ENCODE measurements around the gene AEBP1.

The AEBP1 gene

DNA sequence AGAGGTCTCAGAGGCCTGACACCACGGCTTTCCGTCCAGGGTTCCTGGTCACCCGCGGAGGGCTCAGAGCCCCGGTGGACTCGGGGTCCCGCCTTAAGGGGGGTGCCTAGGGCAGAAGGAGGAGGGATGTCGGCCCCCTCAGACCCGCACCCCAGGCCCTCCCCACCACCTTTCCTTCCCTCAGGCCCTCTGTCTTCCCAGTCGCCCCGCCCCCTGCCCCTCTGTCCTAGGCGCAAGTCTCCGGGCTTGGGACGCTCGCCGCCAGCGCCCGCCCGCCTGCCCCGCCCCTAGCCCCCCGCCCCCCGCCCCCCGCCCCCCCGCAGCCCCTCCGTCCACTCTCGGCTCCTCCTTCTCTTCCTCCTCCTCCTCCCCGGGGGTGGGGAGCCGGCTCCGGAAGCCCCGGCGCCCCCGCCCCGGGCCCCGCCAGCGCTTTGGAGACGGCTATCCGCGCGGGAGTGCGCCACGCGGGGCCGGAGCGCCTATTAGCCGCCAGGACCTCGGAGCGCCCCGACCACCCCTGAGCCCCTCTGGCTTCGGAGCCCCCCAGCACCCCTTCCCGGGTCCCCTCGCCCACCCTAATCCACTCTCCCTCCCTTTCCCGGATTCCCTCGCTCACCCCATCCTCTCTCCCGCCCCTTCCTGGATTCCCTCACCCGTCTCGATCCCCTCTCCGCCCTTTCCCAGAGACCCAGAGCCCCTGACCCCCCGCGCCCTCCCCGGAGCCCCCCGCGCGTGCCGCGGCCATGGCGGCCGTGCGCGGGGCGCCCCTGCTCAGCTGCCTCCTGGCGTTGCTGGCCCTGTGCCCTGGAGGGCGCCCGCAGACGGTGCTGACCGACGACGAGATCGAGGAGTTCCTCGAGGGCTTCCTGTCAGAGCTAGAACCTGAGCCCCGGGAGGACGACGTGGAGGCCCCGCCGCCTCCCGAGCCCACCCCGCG, at the start of gene AEBP1:
Gene AEBP1, plus strand, starts transcription at position 423 of the 937 bp plus-strand sequence. Its CDS starts 321 bp downstream, at position 744.
- DNase-seq (ENCODE audit: low read depth) = no peak

DNA sequence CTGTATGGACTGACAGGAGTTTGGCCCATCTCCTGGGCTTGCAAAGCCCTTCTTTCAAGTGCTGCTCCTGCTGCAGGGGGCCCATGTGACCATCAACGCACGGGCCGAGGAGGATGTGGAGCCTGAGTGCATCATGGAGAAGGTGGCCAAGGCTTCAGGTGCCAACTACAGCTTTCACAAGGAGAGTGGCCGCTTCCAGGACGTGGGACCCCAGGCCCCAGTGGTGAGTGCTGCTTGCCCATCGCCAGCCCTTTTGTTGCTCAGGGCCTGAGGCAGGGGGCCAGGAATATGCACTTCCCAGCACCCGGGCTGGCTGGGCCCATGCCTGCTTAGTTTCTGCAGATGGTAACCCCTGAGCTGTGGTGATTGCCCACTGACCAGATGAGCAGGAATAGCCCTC, 47.5 kb upstream of the AEBP1 start:
- DNase-seq (ENCODE audit: low read depth) = no peak

DNA sequence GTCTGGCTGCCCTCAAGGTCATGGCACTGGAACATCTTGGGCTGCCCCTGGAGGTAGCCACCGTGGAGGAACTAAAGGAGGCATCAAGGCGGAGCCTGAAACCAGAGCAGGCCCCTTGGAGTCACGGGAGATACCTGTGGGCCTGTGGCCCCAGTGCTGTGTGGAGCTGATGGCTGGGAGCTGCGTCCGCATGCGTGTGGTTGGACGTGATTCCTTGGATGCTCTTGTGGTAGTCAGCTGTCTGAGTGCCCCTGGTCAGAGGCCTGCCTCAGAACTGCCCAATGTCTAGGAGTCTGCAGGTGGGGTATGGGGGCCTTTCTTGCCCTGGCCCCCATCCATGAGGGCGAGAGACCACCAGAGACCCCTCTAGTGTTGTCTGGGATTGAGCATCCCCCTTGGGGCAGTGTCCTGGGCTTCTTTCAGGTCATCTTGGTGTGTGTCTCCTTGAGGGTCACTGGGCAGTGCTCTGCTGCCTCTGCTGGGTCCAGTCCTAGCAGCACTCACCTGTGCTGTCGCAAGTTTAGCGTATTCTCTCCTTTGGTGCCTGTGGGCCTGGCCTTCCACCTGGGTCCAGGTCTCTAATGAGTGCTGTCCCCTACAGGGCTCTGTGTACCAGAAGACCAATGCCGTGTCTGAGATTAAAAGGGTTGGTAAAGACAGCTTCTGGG, 46.8 kb upstream of the AEBP1 start:
- no peak for DNase-seq (ENCODE audit: low read depth)

DNA sequence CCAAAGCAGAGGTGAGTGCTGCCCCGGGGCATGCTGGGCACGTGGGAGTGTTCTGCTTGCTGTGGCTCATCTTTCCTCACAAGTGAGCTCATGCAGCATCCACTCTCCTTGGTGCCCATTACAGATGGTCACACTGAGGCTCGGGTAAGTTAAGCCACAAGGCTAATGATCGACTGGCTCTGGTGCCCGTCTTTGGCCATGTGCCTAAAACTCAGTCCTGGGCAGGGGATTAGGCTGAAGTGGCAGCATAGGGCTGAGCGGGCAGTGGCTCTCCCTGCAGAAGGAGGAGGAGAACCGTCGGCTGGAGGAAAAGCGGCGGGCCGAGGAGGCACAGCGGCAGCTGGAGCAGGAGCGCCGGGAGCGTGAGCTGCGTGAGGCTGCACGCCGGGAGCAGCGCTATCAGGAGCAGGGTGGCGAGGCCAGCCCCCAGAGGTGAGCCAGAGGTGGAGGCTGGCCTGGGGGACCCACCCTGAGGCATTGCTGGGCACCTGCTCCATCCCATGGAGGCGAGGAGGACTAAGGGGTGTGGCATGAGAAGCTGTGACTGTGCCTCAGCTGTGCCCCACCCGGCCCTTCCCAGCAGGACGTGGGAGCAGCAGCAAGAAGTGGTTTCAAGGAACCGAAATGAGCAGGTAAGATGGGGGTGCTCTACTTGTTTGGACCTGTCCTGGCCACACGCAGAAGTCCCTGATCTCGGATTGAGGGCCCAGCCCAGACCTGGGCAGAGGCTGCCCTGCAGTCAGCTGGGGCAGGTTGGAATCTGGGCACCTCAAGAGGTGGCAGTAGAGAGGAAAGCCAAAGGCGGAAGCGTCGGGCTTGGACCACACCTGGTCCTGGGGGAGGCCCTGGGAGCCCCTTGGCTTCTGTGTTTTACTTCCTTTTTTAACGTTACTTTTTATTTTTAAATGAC, 46.0 kb upstream of the AEBP1 start:
- no peak for DNase-seq (ENCODE audit: low read depth)

DNA sequence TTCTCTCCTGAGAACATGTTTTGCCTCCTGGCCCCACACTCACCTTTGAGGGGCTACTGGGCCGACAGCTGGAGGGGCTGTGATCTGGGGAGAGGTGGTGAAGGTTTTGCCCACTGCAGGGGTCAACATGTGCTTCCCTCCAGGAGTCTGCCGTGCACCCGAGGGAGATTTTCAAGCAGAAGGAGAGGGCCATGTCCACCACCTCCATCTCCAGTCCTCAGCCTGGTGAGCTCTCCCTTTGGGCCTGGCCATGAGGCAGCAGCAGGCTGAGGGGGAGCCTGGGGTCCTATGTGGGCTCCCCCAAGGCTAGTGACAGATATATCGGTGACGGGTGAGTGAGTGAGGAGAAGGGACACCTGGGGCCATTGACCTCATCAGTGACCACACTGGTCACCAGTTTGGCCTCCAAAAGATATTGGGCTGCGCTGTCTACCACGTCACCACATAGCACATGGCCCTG, 45.4 kb upstream of the AEBP1 start:
- no peak for DNase-seq (ENCODE audit: low read depth)

DNA sequence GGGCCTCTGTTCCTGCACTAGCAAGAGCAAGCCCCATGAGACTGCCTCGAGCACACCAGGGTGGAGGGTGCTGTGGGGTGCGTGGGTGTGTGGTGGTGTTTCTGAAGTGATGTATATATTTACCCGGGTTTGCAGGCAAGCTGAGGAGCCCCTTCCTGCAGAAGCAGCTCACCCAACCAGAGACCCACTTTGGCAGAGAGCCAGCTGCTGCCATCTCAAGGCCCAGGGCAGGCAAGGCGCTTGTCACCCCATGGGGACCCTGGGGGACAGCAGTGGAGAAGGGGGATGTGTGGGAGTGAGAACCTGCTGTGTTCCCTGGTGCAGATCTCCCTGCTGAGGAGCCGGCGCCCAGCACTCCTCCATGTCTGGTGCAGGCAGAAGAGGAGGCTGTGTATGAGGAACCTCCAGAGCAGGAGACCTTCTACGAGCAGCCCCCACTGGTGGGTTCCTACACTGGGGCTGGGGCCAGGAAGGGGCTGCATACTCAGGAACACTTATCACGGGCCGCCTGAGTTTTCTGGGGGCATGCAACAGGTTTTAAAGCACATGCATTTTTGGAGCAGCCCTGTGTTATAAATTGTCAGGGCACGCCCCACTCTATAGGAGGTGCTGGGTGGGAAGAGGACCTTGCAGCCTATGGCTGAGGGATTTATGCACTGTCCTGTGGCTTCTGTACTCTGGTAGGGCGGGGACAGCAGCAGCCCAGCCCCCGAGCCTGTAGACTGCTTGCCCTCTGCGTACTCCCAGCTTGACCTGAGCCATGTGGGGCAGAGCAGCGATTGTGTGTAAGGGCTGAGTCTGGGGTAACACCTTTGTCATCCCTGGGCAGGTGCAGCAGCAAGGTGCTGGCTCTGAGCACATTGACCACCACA, 44.7 kb upstream of the AEBP1 start:
- DNase-seq (ENCODE audit: low read depth) = no peak

DNA sequence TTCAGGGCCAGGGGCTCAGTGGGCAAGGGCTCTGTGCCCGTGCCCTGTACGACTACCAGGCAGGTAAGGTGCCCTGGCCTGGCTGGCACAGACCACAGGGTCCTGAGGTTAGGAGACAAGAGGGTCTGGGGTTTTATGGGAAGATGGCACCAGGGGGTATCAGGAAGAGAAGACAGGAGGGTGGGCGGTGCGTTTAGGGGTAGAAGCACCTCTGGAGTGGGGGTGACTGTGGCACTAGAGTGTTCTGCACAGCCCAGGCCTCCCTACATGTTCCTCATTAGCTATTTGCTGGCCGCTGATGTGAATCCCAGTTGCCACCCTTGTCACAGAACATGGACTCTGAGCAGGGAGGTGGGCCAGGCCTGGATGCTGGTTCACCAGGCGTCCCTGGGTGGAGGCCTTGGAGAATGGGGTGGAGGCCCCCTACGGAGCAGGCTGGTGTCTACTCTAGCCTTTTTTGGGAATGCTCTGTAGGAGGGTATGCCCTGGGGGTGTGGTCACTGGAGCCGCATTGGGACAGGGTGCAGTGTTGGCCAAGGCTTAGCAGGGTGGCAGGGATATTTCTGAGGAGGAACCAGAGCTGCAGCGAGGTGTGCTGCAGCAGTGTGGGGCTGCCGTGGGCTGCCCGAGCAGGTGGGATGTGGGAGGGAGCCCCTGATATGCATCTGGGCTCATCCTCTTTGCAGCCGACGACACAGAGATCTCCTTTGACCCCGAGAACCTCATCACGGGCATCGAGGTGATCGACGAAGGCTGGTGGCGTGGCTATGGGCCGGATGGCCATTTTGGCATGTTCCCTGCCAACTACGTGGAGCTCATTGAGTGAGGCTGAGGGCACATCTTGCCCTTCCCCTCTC, 43.8 kb upstream of the AEBP1 start:
- DNase-seq (ENCODE audit: low read depth) = no peak

DNA sequence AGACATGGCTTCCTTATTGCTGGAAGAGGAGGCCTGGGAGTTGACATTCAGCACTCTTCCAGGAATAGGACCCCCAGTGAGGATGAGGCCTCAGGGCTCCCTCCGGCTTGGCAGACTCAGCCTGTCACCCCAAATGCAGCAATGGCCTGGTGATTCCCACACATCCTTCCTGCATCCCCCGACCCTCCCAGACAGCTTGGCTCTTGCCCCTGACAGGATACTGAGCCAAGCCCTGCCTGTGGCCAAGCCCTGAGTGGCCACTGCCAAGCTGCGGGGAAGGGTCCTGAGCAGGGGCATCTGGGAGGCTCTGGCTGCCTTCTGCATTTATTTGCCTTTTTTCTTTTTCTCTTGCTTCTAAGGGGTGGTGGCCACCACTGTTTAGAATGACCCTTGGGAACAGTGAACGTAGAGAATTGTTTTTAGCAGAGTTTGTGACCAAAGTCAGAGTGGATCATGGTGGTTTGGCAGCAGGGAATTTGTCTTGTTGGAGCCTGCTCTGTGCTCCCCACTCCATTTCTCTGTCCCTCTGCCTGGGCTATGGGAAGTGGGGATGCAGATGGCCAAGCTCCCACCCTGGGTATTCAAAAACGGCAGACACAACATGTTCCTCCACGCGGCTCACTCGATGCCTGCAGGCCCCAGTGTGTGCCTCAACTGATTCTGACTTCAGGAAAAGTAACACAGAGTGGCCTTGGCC, 43.0 kb upstream of the AEBP1 start:
- no peak for DNase-seq (ENCODE audit: low read depth)

DNA sequence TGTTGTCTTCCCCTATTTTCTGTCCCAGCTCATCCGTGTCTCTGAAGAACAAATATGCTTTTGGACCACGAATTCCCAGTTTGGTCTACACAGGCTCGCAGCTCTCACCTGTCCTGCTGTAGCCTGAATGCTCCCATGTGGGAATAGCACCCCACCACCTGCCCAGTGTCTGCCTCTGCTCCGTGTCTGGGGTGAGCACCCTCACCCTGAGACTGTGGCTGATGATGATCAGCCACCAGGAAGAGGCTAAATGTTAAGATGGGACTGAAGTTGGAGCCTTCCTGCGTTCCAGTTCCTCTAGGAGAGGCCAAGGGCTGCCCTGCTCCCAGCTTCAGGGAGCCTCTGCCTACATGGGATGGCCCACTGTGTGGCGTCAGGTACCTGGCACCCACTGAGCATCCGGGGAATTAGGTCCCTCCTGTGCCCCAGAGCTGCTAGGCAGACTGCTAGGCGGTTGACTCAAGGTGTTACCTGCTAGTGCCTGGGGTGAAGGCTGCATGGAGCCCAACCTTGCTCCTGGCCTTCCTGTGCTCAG, 42.4 kb upstream of the AEBP1 start:
- DNase-seq (ENCODE audit: low read depth) = no peak

DNA sequence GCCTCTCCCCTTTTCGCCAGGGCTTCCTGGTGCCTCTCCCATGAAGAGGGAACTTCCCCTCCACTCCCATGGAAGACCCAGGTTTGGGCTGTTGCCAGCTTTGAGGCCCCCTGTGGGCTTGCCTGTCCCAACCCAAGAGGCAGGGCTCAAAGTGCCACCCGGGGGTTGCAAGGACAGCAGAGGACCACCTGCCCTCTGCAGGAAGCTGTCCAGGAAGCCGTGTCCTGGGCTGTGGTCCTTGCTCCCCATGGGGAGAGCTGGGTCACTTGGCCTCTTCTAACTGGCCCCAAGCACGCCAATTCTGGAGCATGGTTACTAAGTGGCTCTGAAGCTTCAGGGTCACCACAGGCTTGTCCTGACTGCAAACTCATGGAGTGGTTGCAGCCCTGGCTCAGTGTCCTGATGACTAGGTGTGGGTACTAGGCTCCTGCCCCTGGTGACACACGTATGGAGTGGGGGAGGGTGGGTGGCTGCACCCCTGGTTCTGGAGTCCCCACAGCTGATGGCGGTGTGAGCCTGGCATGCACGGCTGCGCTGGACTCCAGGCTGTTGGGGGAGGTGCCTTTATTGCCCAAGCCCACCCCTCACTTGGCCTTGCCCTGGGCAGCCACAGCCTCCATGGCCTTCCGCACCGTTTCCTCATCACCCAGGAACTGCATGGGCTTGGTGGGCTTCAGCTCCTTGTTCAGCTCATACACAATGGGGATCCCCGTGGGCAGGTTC, 41.8 kb upstream of the AEBP1 start:
- no peak for DNase-seq (ENCODE audit: low read depth)

DNA sequence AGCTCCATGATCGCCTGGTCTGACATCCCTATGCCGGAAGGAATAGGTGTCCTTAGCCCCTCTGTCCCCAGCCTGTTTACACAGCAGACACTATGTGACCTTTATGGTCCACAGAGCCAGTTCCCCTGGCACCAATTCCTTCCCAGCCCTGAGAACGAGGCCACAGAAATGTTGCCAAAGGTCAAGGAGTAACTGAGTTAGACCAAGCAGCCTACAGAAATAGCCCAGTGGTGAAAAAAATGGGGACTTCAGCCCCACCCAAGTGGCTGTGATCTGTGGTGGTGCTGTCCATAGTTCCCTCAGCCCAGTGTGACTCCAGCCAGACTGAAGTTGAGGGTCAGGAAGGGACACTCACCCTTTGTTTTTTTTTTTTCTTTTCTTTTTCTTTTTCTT, 41.2 kb upstream of the AEBP1 start:
- no peak for DNase-seq (ENCODE audit: low read depth)

DNA sequence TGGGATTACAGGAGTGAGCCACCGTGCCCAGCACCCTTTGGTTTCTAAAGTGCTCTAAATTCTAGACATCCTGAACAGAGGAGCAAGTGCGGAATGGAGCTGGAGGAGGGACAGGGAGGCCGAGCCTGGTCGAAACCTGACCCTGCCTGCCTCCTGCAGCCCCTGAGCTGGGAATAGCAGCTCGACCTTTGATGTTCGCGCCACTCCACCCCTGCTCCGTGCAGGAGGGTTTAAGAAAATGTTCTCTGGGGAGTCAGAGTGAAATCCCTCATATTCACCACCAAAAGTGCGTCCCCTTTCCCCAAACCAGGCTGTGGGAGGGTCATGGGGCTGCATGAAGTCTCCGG, 40.6 kb upstream of the AEBP1 start:
- DNase-seq (ENCODE audit: low read depth) = no peak

DNA sequence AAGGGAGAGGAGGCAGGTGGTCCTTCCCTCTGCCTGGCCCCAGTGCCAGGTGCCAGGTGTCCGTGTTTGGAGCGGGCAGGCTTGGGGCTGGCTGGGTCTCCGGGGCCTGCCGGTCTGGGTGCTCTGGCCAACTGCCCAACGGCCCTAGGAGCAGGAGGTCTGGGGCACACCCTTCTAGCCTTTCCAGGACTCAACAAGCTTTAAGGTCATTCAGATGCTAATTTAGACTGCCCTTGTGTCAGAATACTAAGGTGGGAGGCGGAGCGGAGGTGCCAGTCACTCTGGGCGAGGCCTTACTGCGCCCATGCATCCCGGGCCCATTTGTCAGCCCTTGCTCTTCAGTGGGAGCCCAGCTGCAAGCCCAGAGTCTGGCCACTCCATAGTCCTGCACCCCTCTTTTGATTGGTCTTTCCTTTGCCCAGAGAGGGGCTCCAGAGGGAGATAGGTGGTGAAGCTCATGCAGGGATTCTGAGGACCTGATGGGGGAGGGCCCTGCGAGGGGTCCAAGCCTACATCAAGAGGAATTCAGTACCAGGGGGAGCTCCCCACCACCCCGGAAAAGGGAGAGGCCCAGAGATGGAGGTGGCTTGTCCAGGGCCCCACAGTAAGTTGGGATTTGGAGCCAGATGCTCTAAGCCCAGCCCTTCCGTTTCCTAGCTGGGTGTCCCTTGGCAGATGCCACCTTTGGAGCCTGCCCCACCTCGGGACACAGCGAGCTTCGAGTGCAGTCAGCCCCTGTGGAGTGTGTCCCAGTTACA, 40.1 kb upstream of the AEBP1 start:
- no peak for DNase-seq (ENCODE audit: low read depth)

DNA sequence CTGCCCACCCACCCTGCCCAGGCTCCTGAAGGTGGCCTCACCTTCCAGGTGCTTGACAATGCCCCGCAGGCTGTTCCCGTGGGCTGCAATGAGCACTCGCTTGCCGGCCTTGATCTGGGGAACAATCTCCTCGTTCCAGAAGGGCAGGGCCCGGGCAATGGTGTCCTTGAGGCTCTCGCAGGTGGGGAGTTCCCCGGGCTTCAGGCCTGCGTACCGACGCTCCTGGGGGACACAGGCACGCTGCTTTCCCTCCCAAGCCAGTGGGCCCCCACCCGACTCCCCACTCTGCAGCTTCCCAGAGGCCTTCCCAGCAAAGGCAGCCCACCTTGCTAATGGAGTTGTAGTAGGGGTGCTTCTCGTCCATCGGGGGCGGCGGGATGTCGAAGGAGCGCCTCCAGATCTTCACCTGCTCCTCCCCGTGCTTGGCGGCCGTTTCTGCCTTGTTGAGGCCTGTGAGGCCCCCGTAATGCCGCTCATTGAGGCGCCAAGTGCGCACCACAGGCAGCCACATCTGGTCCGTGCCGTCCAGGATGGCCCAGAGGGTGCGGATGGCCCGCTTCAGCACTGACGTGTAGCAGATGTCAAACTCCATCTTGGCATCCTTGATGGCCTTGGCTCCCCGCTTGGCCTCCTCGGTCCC, 39.2 kb upstream of the AEBP1 start:
- DNase-seq (ENCODE audit: low read depth) = no peak

DNA sequence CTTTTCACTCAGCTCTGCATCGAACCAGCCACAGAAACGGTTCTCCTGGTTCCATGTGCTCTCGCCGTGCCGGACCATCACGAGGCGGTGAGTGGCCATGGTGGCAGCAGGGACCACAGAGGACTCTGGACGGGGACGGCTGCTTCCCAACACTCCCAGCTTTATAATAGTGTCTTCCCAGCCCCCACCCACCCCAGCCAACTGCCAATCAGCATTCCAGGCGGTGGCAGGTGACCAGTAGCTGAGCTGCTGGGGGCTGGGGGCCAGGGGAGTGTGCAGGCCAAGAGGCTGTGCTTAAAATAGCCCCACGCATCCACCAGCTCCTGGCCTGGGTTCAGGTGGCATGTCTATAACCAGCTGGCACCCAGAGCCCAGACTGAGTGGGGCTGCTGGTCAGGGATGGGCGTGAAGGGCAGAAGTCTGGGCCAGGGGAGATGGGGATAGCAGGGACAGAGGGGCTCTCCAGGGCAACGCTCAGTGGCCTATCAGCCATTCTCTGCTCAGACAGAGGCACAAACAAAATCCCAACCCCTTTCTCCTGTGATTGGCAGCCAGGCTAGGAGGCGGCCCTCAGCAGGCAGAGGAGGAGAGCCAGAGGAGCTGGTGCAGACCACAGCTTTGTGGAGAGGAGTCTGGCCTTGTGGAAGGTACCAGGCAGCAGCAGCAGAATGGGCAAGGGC, 38.6 kb upstream of the AEBP1 start, which contains the start of gene PGAM2:
Gene PGAM2, minus strand, starts transcription at position 137 of the 680 bp plus-strand sequence. Its CDS starts 38 bp downstream, at position 99.
- no peak for DNase-seq (ENCODE audit: low read depth)

DNA sequence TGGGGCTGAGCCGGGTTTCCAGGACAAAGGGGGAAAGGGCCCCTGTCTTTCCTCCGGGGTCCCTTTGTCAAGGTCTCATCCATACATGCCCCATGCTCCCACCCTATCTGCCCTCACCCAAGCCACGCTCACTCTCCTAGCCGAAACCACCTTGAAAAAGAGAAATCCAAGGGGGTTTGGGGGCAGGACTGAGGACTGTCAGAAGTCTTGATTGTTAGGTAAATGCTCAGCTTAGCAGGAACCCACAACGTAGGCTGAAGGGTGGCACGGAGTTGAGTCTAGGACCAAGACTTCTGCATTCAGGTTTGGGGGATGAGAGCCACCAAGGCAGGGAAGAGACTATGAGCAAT, 38.1 kb upstream of the AEBP1 start:
- no peak for DNase-seq (ENCODE audit: low read depth)

DNA sequence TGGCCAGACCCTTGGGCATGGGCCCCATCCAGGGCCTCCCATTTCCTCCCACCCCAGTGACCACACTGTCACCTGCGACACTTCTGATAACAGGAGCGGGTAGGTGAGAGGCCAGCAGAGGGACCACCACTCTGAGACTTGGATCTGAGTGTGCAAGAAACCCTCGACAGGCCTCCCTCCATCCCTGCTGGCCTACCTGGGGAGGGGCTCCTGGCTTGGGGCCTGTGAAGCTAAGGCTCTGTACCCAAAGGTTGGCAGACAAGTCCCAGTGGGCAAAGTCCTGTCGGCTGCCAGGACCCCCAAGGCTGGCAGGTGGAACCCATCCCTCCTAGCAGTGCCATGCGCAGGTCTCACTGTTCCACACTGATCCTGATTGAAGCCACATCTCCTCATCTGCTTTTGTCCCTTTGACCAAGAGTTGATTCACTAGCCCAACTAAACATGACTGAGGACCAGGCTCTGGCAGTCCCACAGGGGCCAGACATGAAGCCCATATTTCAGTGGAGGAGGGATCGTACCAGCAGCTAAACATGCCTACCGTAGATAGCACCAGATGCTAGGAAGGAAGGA, 37.6 kb upstream of the AEBP1 start:
- no peak for DNase-seq (ENCODE audit: low read depth)

Measured in activated T-helper 9 cell treated with anti-CD3 and anti-CD28 coated beads, Interleukin-2, amount 50 U/mL, for 16 hours (primary cell).